ENCODE data around the gene TELO2.

GRCh38 chr16:1488619-1489018 is 4.5 kb upstream of the TELO2 start, which contains the start of gene PTX4:
- TF ChIP-seq POLR2A (IDR thresholded peaks at IDR 0.05) (no peak), CTCF (IDR thresholded peaks at IDR 0.05 in 8 of 11, conservative IDR thresholded peaks at IDR 0.05 in 3 of 11) (no peak), POLR2AphosphoS5 (IDR thresholded peaks at IDR 0.05) (no peak)
